Endometrium (tissue), 2 donors: Measurements from ENCODE around the gene GRAP2.
"Not testable (repeated sequence)": the region's sequence is repeated elsewhere in the genome, so short reads cannot be mapped to it uniquely, and the experiment has no call there.

Experiments
- FAIRE-seq: peaks from 2 replicates; lab custom pipeline; 2012; peaks lifted over from hg19 to GRCh38; lab: Jason Lieb, UNC
- donor health status: control.
- donor health status: control.

Gene GRAP2

DNA sequence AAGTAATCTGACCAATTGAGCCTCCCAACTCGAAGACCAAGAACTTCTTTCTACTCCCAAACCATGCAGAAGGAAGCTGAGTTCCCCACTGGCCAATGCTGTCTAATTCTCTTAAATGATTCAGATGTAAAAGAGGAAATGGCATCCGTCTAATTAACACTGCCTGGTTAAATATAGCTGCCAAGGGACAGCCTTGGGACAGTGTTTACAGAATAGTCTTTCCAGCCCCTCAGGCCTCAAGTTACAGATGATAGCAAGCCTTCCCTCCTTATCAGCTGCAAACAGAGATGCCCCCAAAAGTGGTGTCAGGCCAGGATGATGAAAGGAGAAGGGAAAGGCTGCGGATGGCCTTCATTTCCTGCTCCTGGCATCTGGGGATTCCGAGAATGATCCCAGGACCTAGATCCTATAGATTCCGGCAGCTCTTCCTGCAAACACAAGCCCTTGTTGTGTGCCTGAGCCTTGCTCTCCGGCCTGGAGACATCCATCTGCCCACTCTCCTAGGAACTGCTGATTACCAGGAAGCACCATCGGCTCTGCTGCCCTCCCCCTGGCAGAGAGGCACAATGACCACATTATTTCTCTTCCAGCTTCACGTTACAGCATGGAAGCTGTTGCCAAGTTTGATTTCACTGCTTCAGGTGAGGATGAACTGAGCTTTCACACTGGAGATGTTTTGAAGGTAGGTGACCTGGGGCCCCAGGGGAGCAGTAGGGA lies 45.8 kb downstream of the GRAP2 start:
- FAIRE-seq = no peak

- FAIRE-seq = no peak
Measured at GRCh38 chr22:39947220-39948216, 46.6 kb downstream of the GRAP2 start.

GRCh38 chr22:39949964-39950737 lies 49.3 kb downstream of the GRAP2 start:
- FAIRE-seq = no peak

GRCh38 chr22:39951603-39952293 lies 50.9 kb downstream of the GRAP2 start:
- FAIRE-seq = not testable (repeated sequence)

DNA sequence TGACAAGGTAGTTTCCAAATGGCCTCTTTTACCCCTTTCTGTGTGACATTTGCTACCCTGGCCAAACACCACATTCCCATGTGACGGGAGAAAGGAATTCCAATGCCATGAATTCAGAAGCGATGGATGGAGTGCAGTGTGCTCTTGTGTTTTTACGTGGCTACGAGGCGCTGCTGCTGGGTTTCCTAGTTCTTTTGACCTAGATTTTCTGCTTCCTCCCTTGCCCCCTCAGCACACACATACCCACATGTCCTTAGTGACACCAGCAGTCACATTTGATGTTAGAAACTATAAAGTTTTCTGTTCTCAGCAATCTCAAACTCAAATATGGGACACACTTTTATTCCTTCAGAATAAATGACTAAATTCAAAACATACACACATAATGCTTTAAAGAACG lies 51.5 kb downstream of the GRAP2 start:
- no peak for FAIRE-seq

- FAIRE-seq = no peak
Measured at GRCh38 chr22:39953101-39953500, 52.2 kb downstream of the GRAP2 start.

GRCh38 chr22:39954584-39955055 lies 53.7 kb downstream of the GRAP2 start:
- peak; percentile 80 for FAIRE-seq

- FAIRE-seq = no peak
Measured at GRCh38 chr22:39955675-39956074, 54.8 kb downstream of the GRAP2 start.

GRCh38 chr22:39956932-39957664 lies 56.2 kb downstream of the GRAP2 start:
- FAIRE-seq = no peak

GRCh38 chr22:39958009-39958711 lies 57.3 kb downstream of the GRAP2 start:
- no peak for FAIRE-seq

- no peak for FAIRE-seq
Measured at GRCh38 chr22:39958949-39959639, 58.2 kb downstream of the GRAP2 start.

DNA sequence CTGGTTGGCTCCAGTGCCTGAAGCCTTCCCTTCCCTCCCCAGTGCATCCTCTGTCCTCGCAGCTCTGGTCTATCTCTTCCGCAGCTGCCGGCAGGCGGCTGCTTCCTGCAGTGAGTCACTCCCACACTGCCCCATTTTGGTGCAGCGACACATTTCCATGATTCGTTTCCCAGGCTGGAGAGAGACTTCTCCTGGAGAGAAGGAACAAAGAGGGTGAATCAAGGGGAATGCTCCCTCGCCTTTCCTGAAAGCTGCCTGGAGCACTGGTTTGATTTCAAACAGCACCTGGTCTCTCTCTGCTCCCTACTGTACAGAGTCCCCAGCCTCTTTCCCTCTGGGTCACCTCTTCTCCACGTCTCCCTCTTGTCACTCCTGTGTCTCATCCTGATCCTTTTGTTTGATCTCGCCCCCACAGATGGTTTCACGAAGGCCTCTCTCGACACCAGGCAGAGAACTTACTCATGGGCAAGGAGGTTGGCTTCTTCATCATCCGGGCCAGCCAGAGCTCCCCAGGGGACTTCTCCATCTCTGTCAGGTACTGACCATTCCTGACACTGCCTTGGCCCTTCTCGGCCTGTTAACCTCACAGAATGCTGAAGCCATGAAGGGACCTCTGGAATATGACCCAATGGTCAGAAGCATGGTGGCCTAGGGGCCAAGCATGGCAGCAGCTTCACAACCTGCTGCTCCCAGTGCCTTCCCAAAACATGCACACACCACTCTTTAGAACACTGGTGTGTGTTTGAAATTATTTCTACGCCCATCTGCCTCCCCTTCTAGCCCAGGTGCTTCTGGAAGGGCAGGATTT lies 59.0 kb downstream of the GRAP2 start, which contains the start of gene TMA7B:
TSS of gene TMA7B (plus strand) at position 758 of the 808 bp plus-strand sequence. CDS start 3,978 bp downstream, outside the sequence.
- no peak for FAIRE-seq

GRCh38 chr22:39960791-39961746 lies 60.2 kb downstream of the GRAP2 start:
- FAIRE-seq = no peak

DNA sequence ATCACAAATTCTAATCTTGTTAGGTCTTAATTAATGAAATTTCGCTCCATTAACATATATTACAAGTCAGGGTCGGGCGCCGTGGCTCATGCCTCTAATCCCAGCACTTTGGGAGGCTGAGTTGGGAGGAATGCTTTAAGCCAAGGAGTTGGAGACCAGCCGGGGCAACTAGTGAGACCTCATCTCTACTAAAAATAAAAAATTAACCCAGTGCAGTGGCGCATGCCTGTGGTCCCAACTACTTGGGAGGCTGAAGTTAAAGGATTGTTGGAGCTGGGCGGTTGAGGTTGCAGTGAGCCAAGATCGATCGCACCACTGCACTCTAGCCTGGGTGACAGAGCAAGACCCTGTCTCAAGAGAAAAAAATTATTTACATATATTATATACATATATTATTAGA lies 61.2 kb downstream of the GRAP2 start:
- no peak for FAIRE-seq

GRCh38 chr22:39965748-39966147 lies 64.9 kb downstream of the GRAP2 start:
- FAIRE-seq = no peak

DNA sequence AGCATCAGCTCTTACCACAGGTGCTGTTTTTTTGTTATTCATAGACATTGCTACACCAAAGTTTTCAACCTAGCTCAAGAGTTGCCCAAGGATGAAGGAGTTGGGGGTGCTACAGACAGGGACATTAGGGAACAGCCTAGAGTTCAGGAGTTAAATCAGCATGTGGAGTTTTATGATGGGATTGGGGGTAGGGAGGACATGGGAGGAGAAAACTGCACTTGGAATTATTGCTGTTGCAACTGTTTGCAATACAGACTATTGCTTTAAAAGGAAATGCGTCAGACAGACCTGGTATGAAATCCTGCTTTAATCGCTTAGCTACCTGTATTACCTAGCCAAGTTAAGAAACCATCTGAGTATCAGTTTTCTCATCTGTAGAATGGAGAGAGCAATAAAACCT lies 65.6 kb downstream of the GRAP2 start:
- no peak for FAIRE-seq

DNA sequence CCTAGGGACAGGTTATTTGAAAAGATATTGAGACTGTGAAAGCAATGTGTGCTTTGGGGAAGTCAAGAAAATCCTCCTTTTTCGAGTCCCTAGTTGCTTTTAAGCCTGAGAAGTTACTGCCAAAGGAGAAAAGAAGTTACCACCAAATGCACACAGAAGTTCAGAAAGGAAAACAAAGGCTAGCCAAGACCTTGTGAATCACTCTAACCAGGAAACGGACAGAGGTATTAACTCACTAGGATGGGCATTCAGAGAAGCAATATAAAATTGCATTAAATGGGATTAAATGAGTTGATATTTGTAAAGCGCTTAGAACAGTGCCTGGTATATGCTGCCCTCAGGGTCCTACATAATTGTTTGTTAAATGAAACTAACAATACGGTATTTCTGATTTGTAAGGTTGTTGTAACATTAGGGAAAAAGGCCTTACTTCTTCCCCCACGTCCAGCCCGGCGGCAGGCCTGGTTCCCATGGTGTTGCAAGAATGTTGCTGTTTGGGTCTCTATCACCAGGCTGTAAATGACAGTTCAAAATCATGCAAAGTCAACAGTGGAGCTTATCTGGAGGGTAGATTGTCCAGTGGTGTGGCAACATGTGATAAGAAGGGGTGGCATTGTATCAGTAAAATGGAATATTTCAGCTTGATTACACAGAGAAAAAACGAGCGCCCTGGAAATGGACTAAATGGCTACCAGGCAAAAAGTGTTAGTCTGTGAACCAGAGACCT lies 66.4 kb downstream of the GRAP2 start:
- no peak for FAIRE-seq
